ENCODE data around the gene ANKRD17. TPM values are rescaled to one million over a fixed set of nuclear protein-coding genes. Genes with fewer than 3 reads are reported as not detected.

The ANKRD17 gene
- total and polyA plus RNA-seq, 9 of the 15 experiments (the other 6 are each of a cell fraction or from before 2014, with no cell fraction given), result 25.5 to 86.9 (median 52.2) TPM

- TF ChIP-seq ID3 (CRISPR knock-in tag; IDR thresholded peaks at IDR 0.05) (no peak), ID3 (tag; IDR thresholded peaks at IDR 0.05) (no peak; the same call in 1 of the 2 replicates), ZBTB34 (CRISPR knock-in tag; IDR thresholded peaks at IDR 0.05) (no peak), ELK1 (CRISPR knock-in tag; IDR thresholded peaks at IDR 0.05) (no peak), KDM1A (IDR thresholded peaks at IDR 0.05) (no peak), KDM5B (IDR thresholded peaks at IDR 0.05; ENCODE audit: insufficient replicate concordance, low read depth, low read length) (peak; percentile 96), SREBF1 (IDR thresholded peaks at IDR 0.05; ENCODE audit: borderline replicate concordance, low read depth, low read length) (no peak), HDAC2 (IDR thresholded peaks at IDR 0.05) (no peak; the same call in 1 of the 2 replicates), NRF1 (conservative IDR thresholded peaks at IDR 0.05 in 1 of 2, IDR thresholded peaks at IDR 0.05 in 1 of 2) (peak; percentile 98 to 99), EGR1 (conservative IDR thresholded peaks at IDR 0.05) (no peak), POLR2A (conservative IDR thresholded peaks at IDR 0.05) (peak; percentile 94), ZBED1 (IDR thresholded peaks at IDR 0.05) (no peak), MBD1 (CRISPR knock-in tag; IDR thresholded peaks at IDR 0.05) (no peak), MTF1 (CRISPR knock-in tag; IDR thresholded peaks at IDR 0.05; ENCODE audit: borderline replicate concordance) (no peak), CBFA2T3 (IDR thresholded peaks at IDR 0.05) (0 out of 2 replicates have a peak, but pooled peaks have one; percentile 9), BCL6 (CRISPR knock-in tag; IDR thresholded peaks at IDR 0.05) (no peak), AFF1 (IDR thresholded peaks at IDR 0.05; ENCODE audit: low read depth in 1 of 2, partially characterized antibody in 2 of 2) (no peak), TCF3 (CRISPR knock-in tag; IDR thresholded peaks at IDR 0.05) (no peak), ERF (CRISPR knock-in tag; IDR thresholded peaks at IDR 0.05) (peak; percentile 78; the same call in 1 of the 2 replicates), CTBP1 (IDR thresholded peaks at IDR 0.05; ENCODE audit: borderline replicate concordance) (peak; percentile 28; the same call in 1 of the 2 replicates), ZNF124 (CRISPR knock-in tag; IDR thresholded peaks at IDR 0.05) (no peak)
Observed at GRCh38 chr4:73069338-73070073, 189.1 kb downstream of the ANKRD17 start, which contains the start of gene COX18 (continued).
